HEK293 (cell line): Measurements from ENCODE around the gene PLA2G4B.
A peak's percentile ranks its signal among the peaks of the same experiment; 100 is the strongest.

Experiments used
- CTCF ChIA-PET: fragments of 350-600 bp; formaldehyde crosslinking; extraction: SDS; loops from one replicate; lab custom pipeline; 2021; ENCODE audit warnings: antibody characterized with exemption; lab: Yijun Ruan, JAX
- POLR2A ChIA-PET: fragments of 300-600 bp; formaldehyde crosslinking; extraction: SDS; loops from one replicate; lab custom pipeline; 2020; ENCODE audit warnings: antibody characterized with exemption, inconsistent platforms; lab: Yijun Ruan, JAX
- H3K27ac ChIP-seq: fragments of 200-500 bp; sonication (Bioruptor generic); 2 replicates; pipeline ENCODE4 v1.5.1; 2014; ENCODE audit warnings: low read depth, low read length, control low read depth, inconsistent platforms; ENCODE audit errors: extremely low read depth
- H3K36me3 ChIP-seq, 2 experiments: fragments of 200-500 bp in 1 of 2; sonication (Bioruptor generic) in 1 of 2; 1 replicate in 1 of 2; 2 replicates in 1 of 2; pipeline ENCODE4 v1.5.1; 2014 to 2017; ENCODE audit warnings: inconsistent platforms in 2 of 2, low read length in 2 of 2; ENCODE audit not compliant: control insufficient read depth in 2 of 2, insufficient read depth in 1 of 2
- H3K4me1 ChIP-seq: fragments of 200-500 bp; sonication (Bioruptor generic); 2 replicates; pipeline ENCODE4 v1.5.1; 2014; ENCODE audit warnings: mild to moderate bottlenecking, low read length, inconsistent platforms; ENCODE audit not compliant: control insufficient read depth, insufficient read depth
- H3K4me3 ChIP-seq: 2 replicates; pipeline ENCODE4 v1.5.1; 2011; ENCODE audit warnings: low read depth, mild to moderate bottlenecking, control low read depth, low read length, moderate library complexity
- H3K9me3 ChIP-seq: fragments of 200-500 bp; sonication (Bioruptor generic); 2 replicates; pipeline ENCODE4 v1.5.1; 2014; ENCODE audit warnings: low read depth, low read length, inconsistent platforms; ENCODE audit not compliant: control insufficient read depth, insufficient read depth
- EGR2 ChIP-seq: fragments of 450-650 bp; formaldehyde crosslinking; IDR thresholded peaks from 2 replicates; pipeline ENCODE4 v1.5.1; 2016; ENCODE audit warnings: low read depth, missing biosample characterization, missing genetic modification characterization
- SALL2 ChIP-seq: fragments of 450-650 bp; formaldehyde crosslinking; IDR thresholded peaks from 2 replicates; pipeline ENCODE4 v1.5.0; 2017; ENCODE audit warnings: missing biosample characterization, mild to moderate bottlenecking, missing genetic modification characterization, borderline replicate concordance
- SP7 ChIP-seq: fragments of 450-650 bp; formaldehyde crosslinking; IDR thresholded peaks from 2 replicates; pipeline ENCODE4 v1.5.1; 2016; ENCODE audit warnings: missing biosample characterization, missing genetic modification characterization
- ZBTB11 ChIP-seq: fragments of 450-650 bp; formaldehyde crosslinking; conservative IDR thresholded peaks from 2 replicates; pipeline ENCODE4 v1.5.1; 2016; ENCODE audit warnings: low read depth, missing biosample characterization, missing genetic modification characterization
- ZBTB21 ChIP-seq: fragments of 450-650 bp; formaldehyde crosslinking; IDR thresholded peaks from 2 replicates; pipeline ENCODE4 v1.5.1; 2017; ENCODE audit warnings: missing biosample characterization, missing genetic modification characterization
- ZFHX2 ChIP-seq: fragments of 450-650 bp; formaldehyde crosslinking; conservative IDR thresholded peaks from 2 replicates; pipeline ENCODE4 v1.5.1; 2016; ENCODE audit warnings: missing biosample characterization, missing genetic modification characterization
- ZNF146 ChIP-seq: fragments of 450-650 bp; formaldehyde crosslinking; IDR thresholded peaks from 2 replicates; pipeline ENCODE4 v1.5.1; 2016; ENCODE audit warnings: missing biosample characterization, missing genetic modification characterization
- ZNF248 ChIP-seq: fragments of 450-650 bp; formaldehyde crosslinking; IDR thresholded peaks from 2 replicates; pipeline ENCODE4 v1.5.1; 2017; ENCODE audit warnings: missing biosample characterization, missing genetic modification characterization
- ZNF354C ChIP-seq: fragments of 450-650 bp; formaldehyde crosslinking; IDR thresholded peaks from 2 replicates; pipeline ENCODE4 v1.5.1; 2016; ENCODE audit warnings: missing biosample characterization, missing genetic modification characterization, low read depth, borderline replicate concordance
- ZNF558 ChIP-seq: fragments of 450-650 bp; formaldehyde crosslinking; IDR thresholded peaks from 2 replicates; pipeline ENCODE4 v1.5.1; 2016; ENCODE audit warnings: missing biosample characterization, missing genetic modification characterization
- ZNF600 ChIP-seq: fragments of 450-650 bp; formaldehyde crosslinking; IDR thresholded peaks from 2 replicates; pipeline ENCODE4 v1.5.1; 2016; ENCODE audit warnings: missing biosample characterization, missing genetic modification characterization
- TF ChIP-seq, protein P1 (sequence below): fragments of 450-650 bp; formaldehyde crosslinking; conservative IDR thresholded peaks from 2 replicates; pipeline ENCODE4 v1.5.1; 2016; ENCODE audit warnings: low read depth, missing biosample characterization, missing genetic modification characterization
- TF ChIP-seq, protein P2 (sequence below): fragments of 450-650 bp; formaldehyde crosslinking; optimal IDR thresholded peaks from 2 replicates; pipeline ENCODE3; 2016; ENCODE audit warnings: missing biosample characterization, mild to moderate bottlenecking, missing genetic modification characterization
- TF ChIP-seq, protein P3 (sequence below): fragments of 450-650 bp; formaldehyde crosslinking; IDR thresholded peaks from 2 replicates; pipeline ENCODE4 v1.5.1; 2016; ENCODE audit warnings: missing biosample characterization, missing genetic modification characterization, borderline replicate concordance
- TF ChIP-seq, protein P4 (sequence below): fragments of 450-650 bp; formaldehyde crosslinking; IDR thresholded peaks from 2 replicates; pipeline ENCODE4 v1.5.1; 2016; ENCODE audit warnings: missing biosample characterization, missing genetic modification characterization
- TF ChIP-seq, protein P5 (sequence below): fragments of 450-650 bp; formaldehyde crosslinking; IDR thresholded peaks from 2 replicates; pipeline ENCODE4; 2016; ENCODE audit warnings: missing biosample characterization, missing genetic modification characterization

PLA2G4B gene

DNA sequence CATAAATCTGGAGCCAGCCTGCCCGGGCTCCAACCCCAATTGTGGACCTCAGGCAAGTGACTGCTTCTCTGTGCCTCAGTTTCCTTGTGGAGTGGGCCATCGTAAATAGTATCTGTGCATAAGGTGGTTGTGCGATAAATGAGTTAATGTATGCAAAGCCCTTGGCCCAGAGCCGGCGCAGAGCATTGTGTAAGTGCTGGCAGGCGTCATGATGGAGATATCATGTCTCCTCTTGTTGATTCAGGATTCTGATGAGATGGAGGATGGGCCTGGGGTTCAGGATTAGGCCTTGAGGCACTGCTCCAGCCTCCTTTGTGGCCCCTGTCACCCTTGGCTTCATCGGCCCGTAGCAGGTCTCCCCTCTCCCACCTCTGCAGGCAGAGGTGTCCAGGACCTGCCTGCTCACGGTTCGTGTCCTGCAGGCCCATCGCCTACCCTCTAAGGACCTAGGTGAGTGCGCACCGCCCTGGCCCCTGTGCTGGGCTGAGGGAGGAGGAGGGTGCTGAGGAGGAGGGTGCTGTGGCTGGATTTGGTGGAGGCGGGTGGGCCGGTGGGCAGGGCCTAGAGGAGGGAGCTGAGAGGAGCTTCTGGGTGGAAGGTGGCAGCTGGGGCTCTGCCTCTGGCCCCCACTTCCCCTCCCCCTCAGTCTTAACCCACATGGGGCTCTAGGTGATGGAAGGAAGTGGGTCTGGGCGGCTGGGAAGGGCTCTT is 1.3 kb downstream of the PLA2G4B start:
- Histone ChIP-seq H3K27ac (no peak overlapping the region), H3K9me3 (no peaks in the 10 kb centered on the region), H3K4me3 (no peak overlapping the region), H3K4me1 (no peaks in the 10 kb centered on the region), H3K36me3 (no peaks in the 10 kb centered on the region)
- ChIA-PET POLR2A (no interaction called here), CTCF (no interaction called here)
- TF ChIP-seq, protein P1, sequence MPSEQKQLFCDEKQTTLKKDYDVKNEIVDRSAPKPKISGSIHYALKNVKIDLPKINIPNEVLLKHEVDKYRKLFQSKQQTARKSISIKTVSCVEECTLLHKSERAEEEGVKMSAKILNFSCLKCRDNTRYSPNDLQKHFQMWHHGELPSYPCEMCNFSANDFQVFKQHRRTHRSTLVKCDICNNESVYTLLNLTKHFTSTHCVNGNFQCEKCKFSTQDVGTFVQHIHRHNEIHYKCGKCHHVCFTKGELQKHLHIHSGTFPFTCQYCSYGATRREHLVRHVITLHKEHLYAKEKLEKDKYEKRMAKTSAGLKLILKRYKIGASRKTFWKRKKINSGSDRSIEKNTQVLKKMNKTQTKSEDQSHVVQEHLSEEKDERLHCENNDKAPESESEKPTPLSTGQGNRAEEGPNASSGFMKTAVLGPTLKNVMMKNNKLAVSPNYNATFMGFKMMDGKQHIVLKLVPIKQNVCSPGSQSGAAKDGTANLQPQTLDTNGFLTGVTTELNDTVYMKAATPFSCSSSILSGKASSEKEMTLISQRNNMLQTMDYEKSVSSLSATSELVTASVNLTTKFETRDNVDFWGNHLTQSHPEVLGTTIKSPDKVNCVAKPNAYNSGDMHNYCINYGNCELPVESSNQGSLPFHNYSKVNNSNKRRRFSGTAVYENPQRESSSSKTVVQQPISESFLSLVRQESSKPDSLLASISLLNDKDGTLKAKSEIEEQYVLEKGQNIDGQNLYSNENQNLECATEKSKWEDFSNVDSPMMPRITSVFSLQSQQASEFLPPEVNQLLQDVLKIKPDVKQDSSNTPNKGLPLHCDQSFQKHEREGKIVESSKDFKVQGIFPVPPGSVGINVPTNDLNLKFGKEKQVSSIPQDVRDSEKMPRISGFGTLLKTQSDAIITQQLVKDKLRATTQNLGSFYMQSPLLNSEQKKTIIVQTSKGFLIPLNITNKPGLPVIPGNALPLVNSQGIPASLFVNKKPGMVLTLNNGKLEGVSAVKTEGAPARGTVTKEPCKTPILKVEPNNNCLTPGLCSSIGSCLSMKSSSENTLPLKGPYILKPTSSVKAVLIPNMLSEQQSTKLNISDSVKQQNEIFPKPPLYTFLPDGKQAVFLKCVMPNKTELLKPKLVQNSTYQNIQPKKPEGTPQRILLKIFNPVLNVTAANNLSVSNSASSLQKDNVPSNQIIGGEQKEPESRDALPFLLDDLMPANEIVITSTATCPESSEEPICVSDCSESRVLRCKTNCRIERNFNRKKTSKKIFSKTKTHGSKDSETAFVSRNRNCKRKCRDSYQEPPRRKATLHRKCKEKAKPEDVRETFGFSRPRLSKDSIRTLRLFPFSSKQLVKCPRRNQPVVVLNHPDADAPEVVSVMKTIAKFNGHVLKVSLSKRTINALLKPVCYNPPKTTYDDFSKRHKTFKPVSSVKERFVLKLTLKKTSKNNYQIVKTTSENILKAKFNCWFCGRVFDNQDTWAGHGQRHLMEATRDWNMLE (tag by site-specific recombination): no peak
- TF ChIP-seq ZFHX2 (tag by site-specific recombination): peak; percentile 43
- TF ChIP-seq SALL2 (tag by site-specific recombination): no peak
- TF ChIP-seq, protein P2, sequence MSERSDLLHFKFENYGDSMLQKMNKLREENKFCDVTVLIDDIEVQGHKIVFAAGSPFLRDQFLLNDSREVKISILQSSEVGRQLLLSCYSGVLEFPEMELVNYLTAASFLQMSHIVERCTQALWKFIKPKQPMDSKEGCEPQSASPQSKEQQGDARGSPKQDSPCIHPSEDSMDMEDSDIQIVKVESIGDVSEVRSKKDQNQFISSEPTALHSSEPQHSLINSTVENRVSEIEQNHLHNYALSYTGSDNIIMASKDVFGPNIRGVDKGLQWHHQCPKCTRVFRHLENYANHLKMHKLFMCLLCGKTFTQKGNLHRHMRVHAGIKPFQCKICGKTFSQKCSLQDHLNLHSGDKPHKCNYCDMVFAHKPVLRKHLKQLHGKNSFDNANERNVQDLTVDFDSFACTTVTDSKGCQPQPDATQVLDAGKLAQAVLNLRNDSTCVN (tag by site-specific recombination): no peak
- TF ChIP-seq EGR2: peak; percentile 36; the same call in 1 of the 2 replicates
- TF ChIP-seq ZNF146: no peak
- TF ChIP-seq, protein P3, sequence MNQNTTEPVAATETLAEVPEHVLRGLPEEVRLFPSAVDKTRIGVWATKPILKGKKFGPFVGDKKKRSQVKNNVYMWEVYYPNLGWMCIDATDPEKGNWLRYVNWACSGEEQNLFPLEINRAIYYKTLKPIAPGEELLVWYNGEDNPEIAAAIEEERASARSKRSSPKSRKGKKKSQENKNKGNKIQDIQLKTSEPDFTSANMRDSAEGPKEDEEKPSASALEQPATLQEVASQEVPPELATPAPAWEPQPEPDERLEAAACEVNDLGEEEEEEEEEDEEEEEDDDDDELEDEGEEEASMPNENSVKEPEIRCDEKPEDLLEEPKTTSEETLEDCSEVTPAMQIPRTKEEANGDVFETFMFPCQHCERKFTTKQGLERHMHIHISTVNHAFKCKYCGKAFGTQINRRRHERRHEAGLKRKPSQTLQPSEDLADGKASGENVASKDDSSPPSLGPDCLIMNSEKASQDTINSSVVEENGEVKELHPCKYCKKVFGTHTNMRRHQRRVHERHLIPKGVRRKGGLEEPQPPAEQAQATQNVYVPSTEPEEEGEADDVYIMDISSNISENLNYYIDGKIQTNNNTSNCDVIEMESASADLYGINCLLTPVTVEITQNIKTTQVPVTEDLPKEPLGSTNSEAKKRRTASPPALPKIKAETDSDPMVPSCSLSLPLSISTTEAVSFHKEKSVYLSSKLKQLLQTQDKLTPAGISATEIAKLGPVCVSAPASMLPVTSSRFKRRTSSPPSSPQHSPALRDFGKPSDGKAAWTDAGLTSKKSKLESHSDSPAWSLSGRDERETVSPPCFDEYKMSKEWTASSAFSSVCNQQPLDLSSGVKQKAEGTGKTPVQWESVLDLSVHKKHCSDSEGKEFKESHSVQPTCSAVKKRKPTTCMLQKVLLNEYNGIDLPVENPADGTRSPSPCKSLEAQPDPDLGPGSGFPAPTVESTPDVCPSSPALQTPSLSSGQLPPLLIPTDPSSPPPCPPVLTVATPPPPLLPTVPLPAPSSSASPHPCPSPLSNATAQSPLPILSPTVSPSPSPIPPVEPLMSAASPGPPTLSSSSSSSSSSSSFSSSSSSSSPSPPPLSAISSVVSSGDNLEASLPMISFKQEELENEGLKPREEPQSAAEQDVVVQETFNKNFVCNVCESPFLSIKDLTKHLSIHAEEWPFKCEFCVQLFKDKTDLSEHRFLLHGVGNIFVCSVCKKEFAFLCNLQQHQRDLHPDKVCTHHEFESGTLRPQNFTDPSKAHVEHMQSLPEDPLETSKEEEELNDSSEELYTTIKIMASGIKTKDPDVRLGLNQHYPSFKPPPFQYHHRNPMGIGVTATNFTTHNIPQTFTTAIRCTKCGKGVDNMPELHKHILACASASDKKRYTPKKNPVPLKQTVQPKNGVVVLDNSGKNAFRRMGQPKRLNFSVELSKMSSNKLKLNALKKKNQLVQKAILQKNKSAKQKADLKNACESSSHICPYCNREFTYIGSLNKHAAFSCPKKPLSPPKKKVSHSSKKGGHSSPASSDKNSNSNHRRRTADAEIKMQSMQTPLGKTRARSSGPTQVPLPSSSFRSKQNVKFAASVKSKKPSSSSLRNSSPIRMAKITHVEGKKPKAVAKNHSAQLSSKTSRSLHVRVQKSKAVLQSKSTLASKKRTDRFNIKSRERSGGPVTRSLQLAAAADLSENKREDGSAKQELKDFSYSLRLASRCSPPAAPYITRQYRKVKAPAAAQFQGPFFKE: no peak
- TF ChIP-seq SP7 (tag by site-specific recombination): no peak
- no peak for TF ChIP-seq ZBTB11
- peak; percentile 32; the same call in 1 of the 2 replicates for TF ChIP-seq ZNF600 (tag by site-specific recombination)
- TF ChIP-seq ZNF558: no peak
- TF ChIP-seq, protein P4, sequence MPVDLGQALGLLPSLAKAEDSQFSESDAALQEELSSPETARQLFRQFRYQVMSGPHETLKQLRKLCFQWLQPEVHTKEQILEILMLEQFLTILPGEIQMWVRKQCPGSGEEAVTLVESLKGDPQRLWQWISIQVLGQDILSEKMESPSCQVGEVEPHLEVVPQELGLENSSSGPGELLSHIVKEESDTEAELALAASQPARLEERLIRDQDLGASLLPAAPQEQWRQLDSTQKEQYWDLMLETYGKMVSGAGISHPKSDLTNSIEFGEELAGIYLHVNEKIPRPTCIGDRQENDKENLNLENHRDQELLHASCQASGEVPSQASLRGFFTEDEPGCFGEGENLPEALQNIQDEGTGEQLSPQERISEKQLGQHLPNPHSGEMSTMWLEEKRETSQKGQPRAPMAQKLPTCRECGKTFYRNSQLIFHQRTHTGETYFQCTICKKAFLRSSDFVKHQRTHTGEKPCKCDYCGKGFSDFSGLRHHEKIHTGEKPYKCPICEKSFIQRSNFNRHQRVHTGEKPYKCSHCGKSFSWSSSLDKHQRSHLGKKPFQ: no peak
- TF ChIP-seq ZBTB21 (tag by site-specific recombination): no peak
- no peak for TF ChIP-seq ZNF354C (tag by site-specific recombination)
- TF ChIP-seq ZNF248 (tag by site-specific recombination): no peak
- TF ChIP-seq, protein P5, sequence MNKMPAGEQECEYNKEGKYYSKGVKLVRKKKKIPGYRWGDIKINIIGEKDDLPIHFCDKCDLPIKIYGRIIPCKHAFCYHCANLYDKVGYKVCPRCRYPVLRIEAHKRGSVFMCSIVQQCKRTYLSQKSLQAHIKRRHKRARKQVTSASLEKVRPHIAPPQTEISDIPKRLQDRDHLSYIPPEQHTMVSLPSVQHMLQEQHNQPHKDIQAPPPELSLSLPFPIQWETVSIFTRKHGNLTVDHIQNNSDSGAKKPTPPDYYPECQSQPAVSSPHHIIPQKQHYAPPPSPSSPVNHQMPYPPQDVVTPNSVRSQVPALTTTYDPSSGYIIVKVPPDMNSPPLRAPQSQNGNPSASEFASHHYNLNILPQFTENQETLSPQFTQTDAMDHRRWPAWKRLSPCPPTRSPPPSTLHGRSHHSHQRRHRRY (tag by site-specific recombination): no peak
